ENCODE results near the gene RPL18A. TPM values are rescaled to one million over a fixed set of nuclear protein-coding genes. Genes with fewer than 3 reads are reported as not detected.

The RPL18A gene
- total RNA-seq, 1 experiment from 2014 or later, result 1,352 TPM

- no peaks in the 10 kb centered on the region for H3K36me3 ChIP-seq (ENCODE audit: control insufficient read depth, insufficient read depth, low read length)
- ChIA-PET CTCF (no interaction called here), POLR2A (no interaction called here)
- H3K27ac ChIP-seq (ENCODE audit: low read length), result no peak within 1 kb of the TSS
- ATAC-seq, result no peak
- TF ChIP-seq SIN3A (IDR thresholded peaks at IDR 0.05; ENCODE audit: borderline replicate concordance, insufficient read depth, low read depth, low read length) (no peak), CTCF (IDR thresholded peaks at IDR 0.05) (no peak), TCF7L2 (IDR thresholded peaks at IDR 0.05; ENCODE audit: low read depth, low read length) (no peak), POLR2AphosphoS5 (IDR thresholded peaks at IDR 0.05; ENCODE audit: low read depth, low read length) (no peak), REST (IDR thresholded peaks at IDR 0.05; ENCODE audit: insufficient read depth in 1 of 2, low read depth in 2 of 2, low read length in 1 of 2) (no peak)
- no TSS peak for BruUV-seq (replicated peaks)
- no peak for DNase-seq (ENCODE audit: low read depth, low spot score)
- no peak within 1 kb of the TSS for H3K4me3 ChIP-seq (ENCODE audit: low read depth in 2 of 2, low read length in 2 of 2)
- H3K4me1 ChIP-seq (ENCODE audit: control insufficient read depth, insufficient read depth, low read length), result no peaks in the 10 kb centered on the region
- no peaks in the 10 kb centered on the region for H3K27me3 ChIP-seq (ENCODE audit: control insufficient read depth, insufficient read depth, low read length)
- intact Hi-C loops (cut with micrococcal nuclease; ENCODE audit: unreplicated experiment) (no loop called here), in situ Hi-C loops (cut with HindIII; ENCODE audit: low pct_unique_long_range_greater_than_20kb, low sequenced_read_pairs) (no loop called here)
- no peaks in the 10 kb centered on the region for H3K9me3 ChIP-seq (ENCODE audit: control insufficient read depth, insufficient read depth, low read depth, low read length)
Measured at GRCh38 chr19:17821190-17821589, 38.5 kb upstream of the RPL18A start, which contains the start of gene INSL3. Gene INSL3, minus strand, starts transcription at chr19:17821519. Its CDS starts 13 bp downstream, at chr19:17821506.

GRCh38 chr19:17824339-17824738 lies 35.4 kb upstream of the RPL18A start:
- no peaks in the 10 kb centered on the region for H3K36me3 ChIP-seq (ENCODE audit: control insufficient read depth, insufficient read depth, low read length)
- DNase-seq (ENCODE audit: low read depth, low spot score) (no peak), ATAC-seq (no peak)
- H3K9me3 ChIP-seq (ENCODE audit: control insufficient read depth, insufficient read depth, low read depth, low read length), result no peaks in the 10 kb centered on the region
- H3K4me3 ChIP-seq (ENCODE audit: low read depth in 2 of 2, low read length in 2 of 2), result no peak overlapping the region
- no peaks in the 10 kb centered on the region for H3K4me1 ChIP-seq (ENCODE audit: control insufficient read depth, insufficient read depth, low read length)
- ChIA-PET CTCF (no interaction called here), POLR2A (interaction anchor here (0.6 kb wide), 1 partner anchor 43 kb away, joined by 4 read pairs; no protein-coding TSS in a partner anchor)
- H3K27me3 ChIP-seq (ENCODE audit: control insufficient read depth, insufficient read depth, low read length), result no peaks in the 10 kb centered on the region
- TF ChIP-seq TCF7L2 (IDR thresholded peaks at IDR 0.05; ENCODE audit: low read depth, low read length), result no peak
- no peak for TF ChIP-seq POLR2AphosphoS5 (IDR thresholded peaks at IDR 0.05; ENCODE audit: low read depth, low read length)
- TF ChIP-seq REST (IDR thresholded peaks at IDR 0.05; ENCODE audit: insufficient read depth in 1 of 2, low read depth in 2 of 2, low read length in 1 of 2), result no peak
- TF ChIP-seq CTCF (IDR thresholded peaks at IDR 0.05), result no peak
- TF ChIP-seq SIN3A (IDR thresholded peaks at IDR 0.05; ENCODE audit: borderline replicate concordance, insufficient read depth, low read depth, low read length), result no peak
- intact Hi-C loops (cut with micrococcal nuclease; ENCODE audit: unreplicated experiment) (no loop called here), in situ Hi-C loops (cut with HindIII; ENCODE audit: low pct_unique_long_range_greater_than_20kb, low sequenced_read_pairs) (no loop called here)
- BruUV-seq (replicated peaks), result no TSS peak
- no peak overlapping the region for H3K27ac ChIP-seq (ENCODE audit: low read length)

Data from Panc1 (cell line).